Large intestine (tissue), 3 donors: ENCODE measurements around the gene LRRC45. TPM values are rescaled to one million over a fixed set of nuclear protein-coding genes. Genes with fewer than 3 reads are reported as not detected.

Source experiments
- DNase-seq, 2 donors: peaks; one replicate each; pipeline versions ENCODE4 v3.0.0 to v3.0.0-alpha.2; 2013
- H3K27ac ChIP-seq: one replicate; pipeline ENCODE4 v1.5.1; 2013; ENCODE audit warnings: low read length
- H3K27me3 ChIP-seq: 2 replicates; pipeline ENCODE4 v1.6.1; 2013; ENCODE audit warnings: low read length; ENCODE audit not compliant: control insufficient read depth, insufficient read depth
- H3K36me3 ChIP-seq: 2 replicates; pipeline ENCODE4 v1.6.1; 2013; ENCODE audit warnings: low read length; ENCODE audit not compliant: control insufficient read depth, insufficient read depth
- H3K4me1 ChIP-seq: one replicate; pipeline ENCODE4 v1.6.1; 2013; ENCODE audit warnings: low read length; ENCODE audit not compliant: control insufficient read depth, insufficient read depth
- H3K4me3 ChIP-seq: one replicate; pipeline ENCODE4 v1.5.1; 2013; ENCODE audit warnings: low read length
- H3K9me3 ChIP-seq: one replicate; pipeline ENCODE4 v1.6.1; 2013; ENCODE audit warnings: mild to moderate bottlenecking, low read depth, low read length, moderate library complexity; ENCODE audit not compliant: control insufficient read depth
- WGBS: methylation state at CpG from one replicate; pipeline ENCODE4 v1.1.5; 2013; ENCODE audit warnings: low lambda C conversion rate; ENCODE audit not compliant: insufficient coverage; 5-methylcytosine and 5-hydroxymethylcytosine counted together
- polyA plus RNA-seq: library from polyadenylated mRNA; unstranded; fragments of 120-200 nt; gene quantifications from one replicate; pipeline ENCODE4 v1.2.1, GENCODE V29; 2013

LRRC45 gene
- polyA plus RNA-seq, 1 donor = 14.4 TPM

- Histone ChIP-seq H3K4me3 (no peak overlapping the region), H3K36me3 (peaks cover 25% of the 10 kb centered on the region), H3K9me3 (peaks cover 3% of the 10 kb centered on the region), H3K4me1 (peaks cover 11% of the 10 kb centered on the region), H3K27me3 (peaks cover 6% of the 10 kb centered on the region), H3K27ac (no peak overlapping the region)
- no peak for DNase-seq
- WGBS = no CpG with 5 or more reads among the region's 31 CpGs
Observed at GRCh38 chr17:82029990-82030469, 6.9 kb downstream of the LRRC45 start.

DNA sequence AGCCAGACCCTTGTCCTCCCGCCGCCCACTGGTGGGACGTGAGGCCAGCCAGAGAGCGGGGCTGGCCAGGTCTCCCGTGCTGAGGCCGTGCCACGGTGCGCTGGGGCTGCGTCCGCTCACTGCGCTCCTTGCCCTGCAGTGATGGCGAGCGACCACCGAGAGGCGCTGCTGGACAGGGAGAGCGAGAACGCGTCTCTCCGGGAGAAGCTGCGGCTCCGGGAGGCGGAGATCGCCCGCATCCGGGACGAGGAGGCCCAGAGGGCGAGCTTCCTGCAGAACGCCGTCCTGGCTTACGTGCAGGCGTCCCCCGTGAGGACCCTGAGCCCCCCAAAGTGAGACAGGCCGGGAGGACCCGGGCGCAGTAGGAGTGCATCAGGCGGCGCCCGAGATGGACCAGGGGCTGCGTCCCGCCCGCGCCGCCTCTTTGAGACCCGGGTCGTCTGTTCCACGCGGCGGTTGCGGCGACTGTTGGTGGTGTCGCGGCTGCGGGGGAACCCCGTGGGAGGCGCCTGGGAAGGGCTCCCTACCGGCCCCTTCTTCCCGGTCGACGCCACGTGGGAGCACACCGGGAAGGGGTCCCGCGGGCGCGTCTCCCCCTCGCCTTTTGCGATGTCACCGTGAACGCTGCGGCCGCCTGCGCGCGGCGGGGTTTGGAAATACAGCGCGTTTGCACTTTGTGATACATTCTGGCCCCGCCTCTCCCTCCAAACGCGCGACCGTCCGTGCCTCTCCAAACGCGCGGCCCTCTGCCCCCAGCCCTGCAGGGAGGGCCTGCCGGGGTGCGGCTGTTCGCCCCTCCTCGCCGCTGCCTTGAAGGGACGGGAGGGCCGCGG is 7.6 kb downstream of the LRRC45 start:
- peaks cover 11% of the 10 kb centered on the region for H3K4me1 ChIP-seq
- peaks cover 27% of the 10 kb centered on the region for H3K36me3 ChIP-seq
- peak overlapping the region; percentile 17 for H3K27ac ChIP-seq
- peaks cover 6% of the 10 kb centered on the region for H3K27me3 ChIP-seq
- peak overlapping the region; percentile 49 for H3K4me3 ChIP-seq
- peaks cover 3% of the 10 kb centered on the region for H3K9me3 ChIP-seq
- DNase-seq = peak; percentile 81 to 82
- no CpG with 5 or more reads among the region's 94 CpGs for WGBS

DNA sequence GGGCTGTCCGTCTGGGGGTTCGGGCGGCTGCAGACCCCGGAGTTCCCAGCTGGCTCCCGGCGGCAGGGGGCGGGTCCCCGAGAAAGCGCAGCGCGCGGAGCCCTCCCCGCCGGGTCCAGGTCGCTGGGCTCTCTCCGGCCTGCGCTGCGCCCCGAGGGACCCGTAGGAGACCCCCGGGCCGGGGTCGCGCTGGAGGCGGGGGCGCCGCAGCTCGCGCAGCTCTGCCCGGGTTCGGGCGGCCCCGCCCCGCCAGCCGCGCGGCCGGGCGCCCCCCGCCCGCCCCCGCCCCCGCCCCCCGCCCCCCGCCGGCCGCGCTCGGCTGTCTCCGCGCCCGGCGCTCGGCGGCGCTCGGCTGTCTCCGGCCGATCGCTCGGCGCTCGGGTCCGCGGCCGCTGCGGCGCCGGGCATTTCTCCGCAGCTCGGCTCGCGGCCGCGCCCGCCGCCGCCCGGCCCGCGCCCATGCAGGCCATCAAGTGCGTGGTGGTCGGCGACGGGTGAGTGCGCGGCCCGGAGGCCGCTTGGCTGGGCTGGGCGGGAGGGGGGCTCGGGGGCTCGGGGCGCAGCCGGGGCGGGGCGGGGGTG is 8.3 kb downstream of the LRRC45 start, which contains the start of gene RAC3:
TSS of gene RAC3 (plus strand) at position 376 of the 582 bp plus-strand sequence. CDS start at position 460, 84 bp downstream.
- Histone ChIP-seq H3K9me3 (peaks cover 3% of the 10 kb centered on the region), H3K36me3 (peaks cover 25% of the 10 kb centered on the region), H3K27ac (peak within 1 kb of the TSS; percentile 17), H3K4me3 (peak within 1 kb of the TSS; percentile 49), H3K4me1 (peaks cover 17% of the 10 kb centered on the region), H3K27me3 (peaks cover 6% of the 10 kb centered on the region)
- WGBS = no CpG with 5 or more reads among the region's 96 CpGs
- DNase-seq = no peak

GRCh38 chr17:82031885-82032627 is 9.0 kb downstream of the LRRC45 start:
- WGBS = no CpG with 5 or more reads among the region's 59 CpGs
- H3K36me3 ChIP-seq = peaks cover 21% of the 10 kb centered on the region

DNA sequence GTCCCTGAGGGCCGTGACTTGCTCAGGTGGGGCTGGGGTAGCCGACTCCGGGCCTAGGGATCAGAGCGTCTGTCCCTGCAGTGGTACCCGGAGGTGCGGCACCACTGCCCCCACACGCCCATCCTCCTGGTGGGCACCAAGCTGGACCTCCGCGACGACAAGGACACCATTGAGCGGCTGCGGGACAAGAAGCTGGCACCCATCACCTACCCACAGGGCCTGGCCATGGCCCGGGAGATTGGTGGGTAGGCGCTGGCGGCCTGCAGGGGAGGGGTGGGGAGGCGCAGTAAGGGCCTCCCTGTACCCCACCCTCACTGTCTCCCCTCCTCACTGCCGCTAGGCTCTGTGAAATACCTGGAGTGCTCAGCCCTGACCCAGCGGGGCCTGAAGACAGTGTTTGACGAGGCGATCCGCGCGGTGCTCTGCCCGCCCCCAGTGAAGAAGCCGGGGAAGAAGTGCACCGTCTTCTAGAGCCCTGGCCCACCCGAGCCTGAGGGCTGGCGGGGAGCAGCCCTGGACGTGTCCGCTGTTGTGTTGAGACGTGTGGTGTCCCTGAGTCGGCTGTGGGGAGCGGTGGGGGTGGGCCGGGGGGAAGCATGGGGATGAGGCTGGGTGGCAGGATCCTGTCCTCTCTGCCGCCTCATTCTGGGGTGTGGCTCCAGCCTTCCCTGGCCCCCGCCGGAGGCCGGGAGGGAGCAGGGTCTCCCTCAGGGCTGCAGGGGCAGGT is 10.4 kb downstream of the LRRC45 start:
- Histone ChIP-seq H3K4me1 (peaks cover 27% of the 10 kb centered on the region), H3K27me3 (peaks cover 6% of the 10 kb centered on the region), H3K9me3 (peaks cover 3% of the 10 kb centered on the region), H3K27ac (no peak overlapping the region), H3K36me3 (peaks cover 11% of the 10 kb centered on the region), H3K4me3 (no peak overlapping the region)
- DNase-seq = no peak
- no CpG with 5 or more reads among the region's 38 CpGs for WGBS

More at GRCh38 chr17:82031885-82032627, 9.0 kb downstream of the LRRC45 start:
- Histone ChIP-seq H3K9me3 (peaks cover 3% of the 10 kb centered on the region), H3K27ac (no peak overlapping the region), H3K4me1 (peaks cover 22% of the 10 kb centered on the region), H3K27me3 (peaks cover 6% of the 10 kb centered on the region), H3K4me3 (peak overlapping the region; percentile 32)
- peak in 1 of 2 donors; percentile 67 for DNase-seq

DNA sequence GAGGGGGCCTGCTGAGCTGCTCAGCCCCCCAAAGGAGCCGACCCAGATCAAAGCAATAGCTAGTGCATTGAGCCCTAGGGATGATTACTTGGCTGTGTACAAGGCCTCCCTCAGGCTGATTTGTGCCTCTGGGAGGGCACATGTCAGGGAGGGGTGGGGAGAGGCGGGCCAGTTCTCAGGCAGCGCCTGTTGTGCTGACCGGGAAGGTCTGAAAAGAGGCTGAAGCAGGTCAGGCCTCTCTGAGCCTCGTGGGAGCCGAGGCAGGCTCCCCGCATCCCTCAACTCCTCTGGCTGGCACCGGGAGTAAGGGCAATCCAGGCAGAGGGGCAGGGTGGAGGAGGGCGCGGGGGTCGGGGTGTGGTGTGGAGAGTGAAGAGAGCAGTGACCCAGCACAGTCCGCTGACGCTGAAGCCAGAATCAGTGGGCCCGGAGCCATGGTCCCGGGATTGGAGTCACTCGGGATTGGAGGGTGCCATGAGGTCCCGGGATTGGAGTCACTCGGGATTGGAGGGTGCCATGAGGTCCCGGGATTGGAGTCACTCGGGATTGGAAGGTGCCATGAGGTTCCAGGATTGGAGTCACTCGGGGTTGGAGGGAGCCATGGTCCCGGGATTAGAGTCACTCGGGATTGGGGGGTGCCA is 11.4 kb downstream of the LRRC45 start:
- peaks cover 3% of the 10 kb centered on the region for H3K9me3 ChIP-seq
- no peak overlapping the region for H3K27ac ChIP-seq
- peaks cover 6% of the 10 kb centered on the region for H3K27me3 ChIP-seq
- peaks cover 27% of the 10 kb centered on the region for H3K4me1 ChIP-seq
- WGBS = 87% methylated on average over 3 of the region's 23 CpGs
- peaks cover 4% of the 10 kb centered on the region for H3K36me3 ChIP-seq
- no peak for DNase-seq
- no peak overlapping the region for H3K4me3 ChIP-seq

- H3K9me3 ChIP-seq = peaks cover 3% of the 10 kb centered on the region
- H3K36me3 ChIP-seq = peaks cover 4% of the 10 kb centered on the region
- peaks cover 27% of the 10 kb centered on the region for H3K4me1 ChIP-seq
- no peak for DNase-seq
- H3K4me3 ChIP-seq = no peak overlapping the region
- H3K27me3 ChIP-seq = peaks cover 6% of the 10 kb centered on the region
- H3K27ac ChIP-seq = no peak overlapping the region
- WGBS = no CpG with 5 or more reads among the region's 8 CpGs
Observed at GRCh38 chr17:82035488-82035887, 12.4 kb downstream of the LRRC45 start.

DNA sequence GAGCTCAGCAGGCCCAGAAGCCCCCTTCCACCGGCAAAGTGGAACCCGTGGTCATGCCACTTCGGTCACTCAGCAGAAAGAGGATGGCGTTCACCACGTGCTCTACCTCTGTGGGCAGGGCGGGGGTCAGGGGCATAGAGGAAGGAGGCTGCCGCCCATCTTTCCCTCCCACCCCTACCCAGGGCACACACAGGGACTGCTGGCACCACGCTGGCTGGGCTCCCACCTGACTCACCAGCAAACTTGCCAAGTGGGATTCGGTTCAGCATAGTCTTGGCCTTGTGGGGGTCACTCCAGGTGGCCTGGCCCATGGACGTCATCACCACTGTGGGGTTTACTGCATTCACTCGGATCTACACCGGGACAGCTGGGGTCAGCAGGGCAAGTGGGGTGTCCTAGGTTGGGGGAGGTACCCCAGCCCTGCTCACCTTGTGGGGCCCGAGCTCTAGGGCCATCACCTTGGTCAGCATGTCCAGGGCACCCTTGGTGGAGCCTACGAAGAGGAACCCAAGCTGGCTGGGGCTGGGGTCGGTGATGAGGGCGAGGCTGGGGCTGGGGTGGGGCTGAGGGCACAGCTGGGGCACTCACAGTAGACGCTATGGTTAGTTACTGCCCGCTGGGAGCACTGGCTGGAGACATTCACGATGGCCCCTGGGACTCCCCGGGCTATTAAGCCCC is 13.0 kb downstream of the LRRC45 start:
- Histone ChIP-seq H3K4me3 (peak overlapping the region; percentile 79), H3K27ac (no peak overlapping the region)
- WGBS = no CpG with 5 or more reads among the region's 20 CpGs

DNA sequence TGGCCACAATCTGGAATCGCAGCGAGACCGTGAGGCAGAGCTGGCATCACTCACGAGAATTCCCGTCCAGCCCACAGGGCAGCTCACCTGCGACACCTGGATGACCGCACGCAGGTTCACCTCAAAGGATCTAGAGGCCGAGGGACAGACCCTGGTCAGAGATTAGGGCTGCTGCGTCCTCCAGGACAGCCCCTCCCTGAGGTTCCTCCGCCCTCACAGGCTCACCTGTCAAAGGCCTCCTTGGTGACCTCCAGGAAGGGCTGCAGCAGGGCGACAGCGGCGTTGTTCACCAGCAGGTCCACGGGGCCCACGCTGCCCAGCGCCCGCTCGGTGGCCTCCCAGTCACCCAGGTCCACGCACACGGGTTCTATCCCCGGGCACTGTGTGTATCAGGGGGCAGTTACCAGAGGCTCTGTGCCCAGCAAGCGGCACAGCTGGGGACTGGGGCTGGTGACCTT is 13.6 kb downstream of the LRRC45 start:
- Histone ChIP-seq H3K4me1 (peaks cover 23% of the 10 kb centered on the region), H3K9me3 (peaks cover 3% of the 10 kb centered on the region), H3K36me3 (peaks cover 4% of the 10 kb centered on the region), H3K4me3 (peak overlapping the region; percentile 79), H3K27ac (peak overlapping the region; percentile 95), H3K27me3 (peaks cover 6% of the 10 kb centered on the region)
- DNase-seq = no peak
- WGBS = no CpG with 5 or more reads among the region's 23 CpGs

More for the DNA sequence above, 13.0 kb downstream of the LRRC45 start:
- peaks cover 4% of the 10 kb centered on the region for H3K36me3 ChIP-seq
- H3K27me3 ChIP-seq = peaks cover 6% of the 10 kb centered on the region
- peaks cover 3% of the 10 kb centered on the region for H3K9me3 ChIP-seq
- peaks cover 23% of the 10 kb centered on the region for H3K4me1 ChIP-seq
- DNase-seq = no peak
